Renal cortex interstitium (tissue), 15 donors: ENCODE measurements around the gene SELENOK. TPM values are rescaled to one million over a fixed set of nuclear protein-coding genes. Genes with fewer than 3 reads are reported as not detected.
A peak's percentile ranks its signal among the peaks of the same experiment; 100 is the strongest.
"Not testable (repeated sequence)": the region's sequence is repeated elsewhere in the genome, so short reads cannot be mapped to it uniquely, and the experiment has no call there.

ENCODE experiments used
- DNase-seq, 11 donors: peaks; one replicate each; pipeline ENCODE4 v3.0.0-alpha.2; 2013; ENCODE audit warnings: low read depth in 9 of 11, low spot score in 4 of 11; ENCODE audit errors: extremely low read depth in 1 of 11
- long read RNA-seq, 16 experiments: transcript quantifications; one replicate each; lab custom pipeline, GENCODE V29; 2026
- polyA plus RNA-seq, 3 donors: library from polyadenylated mRNA; unstranded; fragments of 120-200 nt; gene quantifications; one replicate each; pipeline ENCODE4 v1.2.1, GENCODE V29; 2013; ENCODE audit not compliant: insufficient read length in 3 of 3

Gene SELENOK
- 10 to 100 TPM; 72.5 to 93.8 (median 77.9) TPM for polyA plus RNA-seq
- long read RNA-seq, donor 1, transcript SELENOK-204 (5 exons, 1,633 nt): major isoform, 38 of 61 reads
- long read RNA-seq, donor 1, partial matches to known transcripts: 21 of 61 reads
- long read RNA-seq, donor 1, other reads (novel, unspliced or antisense): 0 of 61 reads
- long read RNA-seq, donor 2, transcript SELENOK-204 (5 exons, 1,633 nt): major isoform, 59 of 73 reads
- long read RNA-seq, donor 2, partial matches to known transcripts: 11 of 73 reads
- long read RNA-seq, donor 2, other reads (novel, unspliced or antisense): 0 of 73 reads
- long read RNA-seq, donor 3, transcript SELENOK-204 (5 exons, 1,633 nt): major isoform, 78 of 98 reads
- long read RNA-seq, donor 3, partial matches to known transcripts: 14 of 98 reads
- long read RNA-seq, donor 3, other reads (novel, unspliced or antisense): 0 of 98 reads
- long read RNA-seq, donor 4, transcript SELENOK-204 (5 exons, 1,633 nt): major isoform, 54 of 70 reads
- long read RNA-seq, donor 4, partial matches to known transcripts: 11 of 70 reads
- long read RNA-seq, donor 4, other reads (novel, unspliced or antisense): 0 of 70 reads
- long read RNA-seq, donor 5: 0 reads
- long read RNA-seq, donor 6, transcript SELENOK-202 (2 exons, 574 nt): minor isoform, 5 of 70 reads
- long read RNA-seq, donor 6, transcript SELENOK-204 (5 exons, 1,633 nt): major isoform, 49 of 70 reads
- long read RNA-seq, donor 6, partial matches to known transcripts: 16 of 70 reads
- long read RNA-seq, donor 6, other reads (novel, unspliced or antisense): 0 of 70 reads
- long read RNA-seq, donor 7, transcript SELENOK-204 (5 exons, 1,633 nt): major isoform, 59 of 76 reads
- long read RNA-seq, donor 7, partial matches to known transcripts: 10 of 76 reads
- long read RNA-seq, donor 7, other reads (novel, unspliced or antisense): 0 of 76 reads
- long read RNA-seq, donor 8, transcript SELENOK-204 (5 exons, 1,633 nt): major isoform, 102 of 138 reads
- long read RNA-seq, donor 8, partial matches to known transcripts: 30 of 138 reads
- long read RNA-seq, donor 8, other reads (novel, unspliced or antisense): 0 of 138 reads
- long read RNA-seq, donor 9, transcript SELENOK-204 (5 exons, 1,633 nt): major isoform, 63 of 68 reads
- long read RNA-seq, donor 9, partial matches to known transcripts: 0 of 68 reads
- long read RNA-seq, donor 9, other reads (novel, unspliced or antisense): 0 of 68 reads
- long read RNA-seq, donor 10, transcript SELENOK-204 (5 exons, 1,633 nt): major isoform, 60 of 127 reads
- long read RNA-seq, donor 10, partial matches to known transcripts: 64 of 127 reads
- long read RNA-seq, donor 10, other reads (novel, unspliced or antisense): 0 of 127 reads
- long read RNA-seq, donor 11, transcript SELENOK-204 (5 exons, 1,633 nt): major isoform, 53 of 55 reads
- long read RNA-seq, donor 11, partial matches to known transcripts: 0 of 55 reads
- long read RNA-seq, donor 11, other reads (novel, unspliced or antisense): 0 of 55 reads
- long read RNA-seq, donor 12, transcript SELENOK-204 (5 exons, 1,633 nt): major isoform, 20 of 30 reads
- long read RNA-seq, donor 12, partial matches to known transcripts: 8 of 30 reads
- long read RNA-seq, donor 12, other reads (novel, unspliced or antisense): 0 of 30 reads
- long read RNA-seq, donor 13, transcript SELENOK-204 (5 exons, 1,633 nt): major isoform, 92 of 138 reads
- long read RNA-seq, donor 13, partial matches to known transcripts: 42 of 138 reads
- long read RNA-seq, donor 13, other reads (novel, unspliced or antisense): 0 of 138 reads
- long read RNA-seq, donor 14, transcript SELENOK-204 (5 exons, 1,633 nt): major isoform, 69 of 72 reads
- long read RNA-seq, donor 14, partial matches to known transcripts: 0 of 72 reads
- long read RNA-seq, donor 14, other reads (novel, unspliced or antisense): 0 of 72 reads
- long read RNA-seq, donor 15, transcript SELENOK-204 (5 exons, 1,633 nt): major isoform, 28 of 35 reads
- long read RNA-seq, donor 15, partial matches to known transcripts: 6 of 35 reads
- long read RNA-seq, donor 15, other reads (novel, unspliced or antisense): 0 of 35 reads
- long read RNA-seq, donor 16, transcript SELENOK-203 (5 exons, 611 nt): minor isoform, 9 of 158 reads
- long read RNA-seq, donor 16, transcript SELENOK-204 (5 exons, 1,633 nt): major isoform, 120 of 158 reads
- long read RNA-seq, donor 16, partial matches to known transcripts: 25 of 158 reads
- long read RNA-seq, donor 16, other reads (novel, unspliced or antisense): 0 of 158 reads

GRCh38 chr3:53891497-53892285 lies at the start of gene SELENOK:
SELENOK (minus strand) TSS chr3:53891859.
- peak; percentile 96 to 99 (median 99) for DNase-seq

- DNase-seq: no peak
Observed at GRCh38 chr3:53941184-53941583, 49.5 kb upstream of the SELENOK start.

GRCh38 chr3:53940623-53941022 lies 49.0 kb upstream of the SELENOK start:
- no peak for DNase-seq

GRCh38 chr3:53939813-53940212 lies 48.2 kb upstream of the SELENOK start:
- no peak for DNase-seq

GRCh38 chr3:53939086-53939582 lies 47.5 kb upstream of the SELENOK start:
- DNase-seq: peak in 6 of 11 donors; percentile 3 to 38 (median 19)

GRCh38 chr3:53938645-53939044 lies 47.0 kb upstream of the SELENOK start:
- DNase-seq: peak in 8 of 11 donors; percentile 19 to 62 (median 40)

GRCh38 chr3:53936347-53936746 lies 44.7 kb upstream of the SELENOK start:
- no peak for DNase-seq

- DNase-seq: no peak
Observed at GRCh38 chr3:53935283-53935901, 43.7 kb upstream of the SELENOK start.

- DNase-seq: not testable (repeated sequence)
Observed at GRCh38 chr3:53927208-53927872, 35.7 kb upstream of the SELENOK start.

- no peak for DNase-seq
Observed at GRCh38 chr3:53921296-53921695, 29.6 kb upstream of the SELENOK start.

- no peak for DNase-seq
Observed at GRCh38 chr3:53919741-53920140, 28.1 kb upstream of the SELENOK start.

GRCh38 chr3:53913401-53913800 lies 21.7 kb upstream of the SELENOK start:
- DNase-seq: no peak

GRCh38 chr3:53902711-53903110 lies 11.1 kb upstream of the SELENOK start:
- no peak for DNase-seq

- no peak for DNase-seq
Observed at GRCh38 chr3:53902067-53902466, 10.4 kb upstream of the SELENOK start.

- no peak for DNase-seq
Observed at GRCh38 chr3:53900666-53901331, 9.1 kb upstream of the SELENOK start.
